Trophoblast cell (in vitro differentiated cells and primary cell): Measurements from ENCODE around the gene BNC2.
A peak's percentile ranks its signal among the peaks of the same experiment; 100 is the strongest.

Source experiments
- DNase-seq, 2 donors: peaks; one replicate each; pipeline ENCODE4 v3.0.0-alpha.2; 2016
- H2AFZ ChIP-seq: 2 replicates; pipeline ENCODE4 v1.6.1; 2013; ENCODE audit warnings: low read length, moderate library complexity, mild to moderate bottlenecking; ENCODE audit not compliant: insufficient read depth, poor library complexity
- H2AK5ac ChIP-seq: 2 replicates; pipeline ENCODE4 v1.6.1; 2013; ENCODE audit warnings: mild to moderate bottlenecking, low read length
- H2BK120ac ChIP-seq: 2 replicates; pipeline ENCODE4 v1.6.1; 2013; ENCODE audit warnings: low read length, mild to moderate bottlenecking, moderate library complexity; ENCODE audit not compliant: insufficient read depth, poor library complexity
- H2BK12ac ChIP-seq: 2 replicates; pipeline ENCODE4 v1.6.1; 2013; ENCODE audit warnings: mild to moderate bottlenecking, low read length, moderate library complexity
- H2BK5ac ChIP-seq: 2 replicates; pipeline ENCODE4 v1.6.1; 2013; ENCODE audit warnings: low read length, low read depth, moderate library complexity, mild to moderate bottlenecking; ENCODE audit not compliant: poor library complexity
- H3K14ac ChIP-seq: 2 replicates; pipeline ENCODE4 v1.6.1; 2013; ENCODE audit warnings: mild to moderate bottlenecking, low read length
- H3K18ac ChIP-seq: 2 replicates; pipeline ENCODE4 v1.6.1; 2013; ENCODE audit warnings: mild to moderate bottlenecking, low read length
- H3K23ac ChIP-seq: 2 replicates; pipeline ENCODE4 v1.6.1; 2013; ENCODE audit warnings: low read length
- H3K27ac ChIP-seq: 2 replicates; pipeline ENCODE4 v1.5.1; 2013; ENCODE audit warnings: low read depth, mild to moderate bottlenecking, inconsistent platforms, low read length, moderate library complexity
- H3K27me3 ChIP-seq: 2 replicates; pipeline ENCODE4 v1.6.1; 2013; ENCODE audit warnings: inconsistent platforms, mild to moderate bottlenecking, low read length, moderate library complexity; ENCODE audit not compliant: insufficient read depth
- H3K36me3 ChIP-seq, 2 experiments: 1 replicate in 1 of 2; 2 replicates in 1 of 2; pipeline ENCODE4 v1.6.1; 2013; ENCODE audit warnings: low read length in 2 of 2, mild to moderate bottlenecking in 2 of 2, moderate library complexity in 1 of 2; ENCODE audit not compliant: insufficient read depth in 2 of 2, control insufficient read depth in 1 of 2
- H3K4ac ChIP-seq: 2 replicates; pipeline ENCODE4 v1.6.1; 2013; ENCODE audit warnings: low read depth, mild to moderate bottlenecking, low read length, moderate library complexity
- H3K4me1 ChIP-seq, 2 experiments: 1 replicate in 1 of 2; 2 replicates in 1 of 2; pipeline ENCODE4 v1.6.1; 2013; ENCODE audit warnings: low read length in 2 of 2, mild to moderate bottlenecking in 2 of 2, moderate library complexity in 1 of 2; ENCODE audit not compliant: insufficient read depth in 2 of 2, control insufficient read depth in 1 of 2
- H3K4me2 ChIP-seq: 2 replicates; pipeline ENCODE4 v1.6.1; 2013; ENCODE audit warnings: inconsistent platforms, mild to moderate bottlenecking, low read length, moderate library complexity
- H3K4me3 ChIP-seq: 2 replicates; pipeline ENCODE4 v1.5.1; 2013; ENCODE audit warnings: mild to moderate bottlenecking, low read depth, low read length, inconsistent platforms
- H3K79me1 ChIP-seq: one replicate; pipeline ENCODE4 v1.6.1; 2013; ENCODE audit warnings: low read length
- H3K79me2 ChIP-seq: 2 replicates; pipeline ENCODE4 v1.6.1; 2013; ENCODE audit warnings: low read length, mild to moderate bottlenecking; ENCODE audit not compliant: control insufficient read depth, insufficient read depth, poor library complexity
- H3K9ac ChIP-seq: 2 replicates; pipeline ENCODE4 v1.6.1; 2013; ENCODE audit warnings: mild to moderate bottlenecking, low read length
- H3K9me3 ChIP-seq: 2 replicates; pipeline ENCODE4 v1.6.1; 2013; ENCODE audit warnings: low read depth, mild to moderate bottlenecking, control low read depth, inconsistent platforms, low read length; ENCODE audit not compliant: insufficient read depth
- H4K12ac ChIP-seq: 2 replicates; pipeline ENCODE4 v1.6.1; 2013; ENCODE audit warnings: low read depth, mild to moderate bottlenecking, low read length, moderate library complexity
- H4K8ac ChIP-seq: 2 replicates; pipeline ENCODE4 v1.6.1; 2013; ENCODE audit warnings: low read depth, mild to moderate bottlenecking, low read length, moderate library complexity
- H4K91ac ChIP-seq: one replicate; pipeline ENCODE4 v1.6.1; 2013; ENCODE audit warnings: low read depth, mild to moderate bottlenecking, low read length, moderate library complexity
- WGBS: extraction: QIAGEN DNeasy Blood & Tissue Kit; methylation state at CpG from one replicate; pipeline ENCODE4 v1.1.7; 2013; ENCODE audit warnings: missing lambda C conversion rate; ENCODE audit not compliant: insufficient read length, insufficient coverage; ENCODE audit errors: extremely low coverage; 5-methylcytosine and 5-hydroxymethylcytosine counted together

BNC2 gene

GRCh38 chr9:16419124-16419523, 451.3 kb downstream of the BNC2 start:
- Histone ChIP-seq H3K9me3 (peaks cover 2% of the 10 kb centered on the region), H3K36me3 (peaks cover 2 to 6% of the 10 kb centered on the region in 2 experiments), H3K18ac (no peak overlapping the region), H4K91ac (no peak overlapping the region), H3K79me2 (no peaks in the 10 kb centered on the region), H2AFZ (no peak overlapping the region), H2BK120ac (no peak overlapping the region), H3K4ac (no peak overlapping the region), H2BK12ac (peak overlapping the region; percentile 33), H3K27ac (no peak overlapping the region), H2AK5ac (no peak overlapping the region), H3K4me1 (peaks cover 2% of the 10 kb centered on the region in 2 experiments), H3K9ac (no peak overlapping the region), H2BK5ac (no peak overlapping the region), H3K27me3 (no peaks in the 10 kb centered on the region), H4K8ac (no peak overlapping the region), H3K79me1 (peaks cover under 1% of the 10 kb centered on the region), H3K4me3 (no peak overlapping the region), H4K12ac (no peak overlapping the region), H3K4me2 (no peak overlapping the region), H3K14ac (no peak overlapping the region), H3K23ac (no peak overlapping the region)
- WGBS = no CpG with 5 or more reads among the region's 12 CpGs
- no peak for DNase-seq

DNA sequence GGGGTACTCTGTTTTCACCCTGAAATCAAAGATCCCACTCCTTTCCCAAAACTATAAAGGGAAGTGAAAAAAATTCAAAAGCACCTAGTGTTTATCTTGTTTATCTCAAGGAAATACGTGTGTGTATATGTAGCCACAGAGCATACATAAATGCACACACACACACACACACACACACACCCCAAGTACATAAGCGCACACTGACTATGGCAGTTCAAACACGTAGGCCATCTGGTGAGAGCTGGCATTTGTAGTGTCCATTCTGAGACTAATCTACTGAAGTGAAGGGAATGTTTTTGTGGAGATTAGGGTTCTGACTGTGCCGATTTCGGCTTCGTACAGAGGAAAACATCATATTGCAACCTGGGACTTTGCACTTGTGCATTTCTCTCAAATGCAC, 451.7 kb downstream of the BNC2 start:
- peaks cover 6% of the 10 kb centered on the region in 2 experiments for H3K4me1 ChIP-seq
- no CpG with 5 or more reads among the region's 6 CpGs for WGBS

DNA sequence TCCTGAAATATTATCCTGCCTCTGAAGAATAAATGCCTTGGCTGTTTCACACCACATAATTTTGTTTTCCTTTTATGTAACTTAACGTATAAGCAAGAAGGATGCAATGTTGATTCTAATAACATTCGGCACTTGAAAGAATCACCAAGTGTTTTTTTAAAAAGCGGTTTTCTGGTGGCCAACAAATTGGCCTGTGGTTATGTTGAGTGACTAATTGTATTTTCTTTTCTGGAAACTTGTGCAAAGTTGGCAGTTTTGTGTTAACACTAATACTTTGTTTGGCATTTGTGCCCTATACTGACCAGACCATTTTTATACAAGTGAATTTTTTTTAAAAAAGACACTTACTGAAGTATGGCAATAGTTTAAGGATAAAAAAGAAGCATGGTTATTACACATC, 452.7 kb downstream of the BNC2 start:
- Histone ChIP-seq H3K79me1 (peaks cover 6% of the 10 kb centered on the region), H3K36me3 (peaks cover 2 to 6% of the 10 kb centered on the region in 2 experiments), H3K27ac (no peak overlapping the region), H3K9me3 (peaks cover 2% of the 10 kb centered on the region), H2AFZ (no peak overlapping the region), H3K79me2 (no peaks in the 10 kb centered on the region), H3K27me3 (no peaks in the 10 kb centered on the region), H3K4ac (no peak overlapping the region), H3K4me1 (peaks cover 6 to 7% of the 10 kb centered on the region in 2 experiments), H3K9ac (no peak overlapping the region), H2BK12ac (no peak overlapping the region), H3K14ac (no peak overlapping the region), H4K91ac (no peak overlapping the region), H3K4me3 (no peak overlapping the region), H2AK5ac (no peak overlapping the region), H3K18ac (no peak overlapping the region), H3K23ac (no peak overlapping the region), H2BK120ac (no peak overlapping the region), H3K4me2 (no peak overlapping the region), H2BK5ac (no peak overlapping the region), H4K8ac (no peak overlapping the region), H4K12ac (no peak overlapping the region)
- DNase-seq = no peak
- WGBS = no CpG with 5 or more reads among the region's 3 CpGs

More for the DNA sequence above, 451.7 kb downstream of the BNC2 start:
- DNase-seq = no peak
- no peak overlapping the region for H3K4ac ChIP-seq
- no peak overlapping the region for H3K9ac ChIP-seq
- no peak overlapping the region for H3K18ac ChIP-seq
- no peak overlapping the region for H2BK120ac ChIP-seq
- no peak overlapping the region for H3K14ac ChIP-seq
- H3K23ac ChIP-seq = no peak overlapping the region
- H3K79me1 ChIP-seq = peaks cover 4% of the 10 kb centered on the region
- H4K12ac ChIP-seq = no peak overlapping the region
- no peak overlapping the region for H4K91ac ChIP-seq
- no peak overlapping the region for H4K8ac ChIP-seq
- H3K79me2 ChIP-seq = no peaks in the 10 kb centered on the region
- H2BK5ac ChIP-seq = no peak overlapping the region
- no peak overlapping the region for H3K27ac ChIP-seq
- no peak overlapping the region for H3K4me2 ChIP-seq
- H3K4me3 ChIP-seq = no peak overlapping the region
- peaks cover 2% of the 10 kb centered on the region for H3K9me3 ChIP-seq
- H2BK12ac ChIP-seq = no peak overlapping the region
- no peak overlapping the region for H2AFZ ChIP-seq
- H3K36me3 ChIP-seq = peaks cover 2 to 6% of the 10 kb centered on the region in 2 experiments
- no peak overlapping the region for H2AK5ac ChIP-seq
- no peaks in the 10 kb centered on the region for H3K27me3 ChIP-seq

GRCh38 chr9:16417161-16417560, 453.3 kb downstream of the BNC2 start:
- Histone ChIP-seq H4K12ac (no peak overlapping the region), H3K18ac (no peak overlapping the region), H3K27ac (no peak overlapping the region), H3K14ac (no peak overlapping the region), H3K9ac (no peak overlapping the region), H2BK12ac (no peak overlapping the region), H3K79me1 (peaks cover 7% of the 10 kb centered on the region), H2BK5ac (no peak overlapping the region), H4K8ac (no peak overlapping the region), H3K23ac (no peak overlapping the region), H3K27me3 (no peaks in the 10 kb centered on the region), H3K9me3 (peaks cover 2% of the 10 kb centered on the region), H3K79me2 (no peaks in the 10 kb centered on the region), H2AFZ (no peak overlapping the region), H3K36me3 (peaks cover 2 to 6% of the 10 kb centered on the region in 2 experiments), H2AK5ac (no peak overlapping the region), H3K4ac (no peak overlapping the region), H3K4me2 (no peak overlapping the region), H3K4me3 (no peak overlapping the region), H3K4me1 (peaks cover 6 to 7% of the 10 kb centered on the region in 2 experiments), H4K91ac (no peak overlapping the region), H2BK120ac (no peak overlapping the region)
- WGBS = no CpG with 5 or more reads among the region's 3 CpGs
- no peak for DNase-seq
